Measurements from ENCODE around the gene SNAP47. TPM values are rescaled to one million over a fixed set of nuclear protein-coding genes. Genes with fewer than 3 reads are reported as not detected.

Gene SNAP47
- polyA plus RNA-seq, 1 donor from 2014 or later = 56.0 TPM

- Histone ChIP-seq H3K4me3 (ENCODE audit: low read length) (no peak overlapping the region), H3K9me3 (ENCODE audit: low read length) (no peaks in the 10 kb centered on the region), H3K4me2 (ENCODE audit: low read length) (no peak overlapping the region), H3K36me3 (ENCODE audit: insufficient read depth, low read length) (no peaks in the 10 kb centered on the region), H2AFZ (ENCODE audit: low read depth, low read length) (no peak overlapping the region), H3K27ac (ENCODE audit: low read length) (no peak overlapping the region), H3K9ac (ENCODE audit: low read length) (no peak overlapping the region), H3K9me2 (ENCODE audit: insufficient read depth, low read length) (no peaks in the 10 kb centered on the region), H3F3A (ENCODE audit: insufficient read depth, low read length, poor library complexity, severe bottlenecking) (no peaks in the 10 kb centered on the region), H3K27me3 (ENCODE audit: insufficient read depth, low read depth, low read length) (peaks cover 17% of the 10 kb centered on the region), H3K79me2 (replicated peaks; ENCODE audit: insufficient read depth, low read length) (no peaks in the 10 kb centered on the region), H4K20me1 (ENCODE audit: insufficient read depth) (no peaks in the 10 kb centered on the region)
- TF ChIP-seq SMC3 (conservative IDR thresholded peaks at IDR 0.05; ENCODE audit: poor library complexity) = no peak
- TF ChIP-seq, protein P1, sequence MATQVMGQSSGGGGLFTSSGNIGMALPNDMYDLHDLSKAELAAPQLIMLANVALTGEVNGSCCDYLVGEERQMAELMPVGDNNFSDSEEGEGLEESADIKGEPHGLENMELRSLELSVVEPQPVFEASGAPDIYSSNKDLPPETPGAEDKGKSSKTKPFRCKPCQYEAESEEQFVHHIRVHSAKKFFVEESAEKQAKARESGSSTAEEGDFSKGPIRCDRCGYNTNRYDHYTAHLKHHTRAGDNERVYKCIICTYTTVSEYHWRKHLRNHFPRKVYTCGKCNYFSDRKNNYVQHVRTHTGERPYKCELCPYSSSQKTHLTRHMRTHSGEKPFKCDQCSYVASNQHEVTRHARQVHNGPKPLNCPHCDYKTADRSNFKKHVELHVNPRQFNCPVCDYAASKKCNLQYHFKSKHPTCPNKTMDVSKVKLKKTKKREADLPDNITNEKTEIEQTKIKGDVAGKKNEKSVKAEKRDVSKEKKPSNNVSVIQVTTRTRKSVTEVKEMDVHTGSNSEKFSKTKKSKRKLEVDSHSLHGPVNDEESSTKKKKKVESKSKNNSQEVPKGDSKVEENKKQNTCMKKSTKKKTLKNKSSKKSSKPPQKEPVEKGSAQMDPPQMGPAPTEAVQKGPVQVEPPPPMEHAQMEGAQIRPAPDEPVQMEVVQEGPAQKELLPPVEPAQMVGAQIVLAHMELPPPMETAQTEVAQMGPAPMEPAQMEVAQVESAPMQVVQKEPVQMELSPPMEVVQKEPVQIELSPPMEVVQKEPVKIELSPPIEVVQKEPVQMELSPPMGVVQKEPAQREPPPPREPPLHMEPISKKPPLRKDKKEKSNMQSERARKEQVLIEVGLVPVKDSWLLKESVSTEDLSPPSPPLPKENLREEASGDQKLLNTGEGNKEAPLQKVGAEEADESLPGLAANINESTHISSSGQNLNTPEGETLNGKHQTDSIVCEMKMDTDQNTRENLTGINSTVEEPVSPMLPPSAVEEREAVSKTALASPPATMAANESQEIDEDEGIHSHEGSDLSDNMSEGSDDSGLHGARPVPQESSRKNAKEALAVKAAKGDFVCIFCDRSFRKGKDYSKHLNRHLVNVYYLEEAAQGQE (IDR thresholded peaks at IDR 0.05; ENCODE audit: borderline replicate concordance) = no peak
- TF ChIP-seq POLR2AphosphoS5 (IDR thresholded peaks at IDR 0.05) = no peak
- TF ChIP-seq TAF1 (IDR thresholded peaks at IDR 0.05; ENCODE audit: low read depth) = no peak
- TF ChIP-seq EZH2 (IDR thresholded peaks at IDR 0.05; ENCODE audit: borderline replicate concordance, insufficient read depth, low read length, poor library complexity, severe bottlenecking) = no peak
- no peak for TF ChIP-seq EP300 (conservative IDR thresholded peaks at IDR 0.05; ENCODE audit: poor library complexity, severe bottlenecking)
- TF ChIP-seq, protein P2, sequence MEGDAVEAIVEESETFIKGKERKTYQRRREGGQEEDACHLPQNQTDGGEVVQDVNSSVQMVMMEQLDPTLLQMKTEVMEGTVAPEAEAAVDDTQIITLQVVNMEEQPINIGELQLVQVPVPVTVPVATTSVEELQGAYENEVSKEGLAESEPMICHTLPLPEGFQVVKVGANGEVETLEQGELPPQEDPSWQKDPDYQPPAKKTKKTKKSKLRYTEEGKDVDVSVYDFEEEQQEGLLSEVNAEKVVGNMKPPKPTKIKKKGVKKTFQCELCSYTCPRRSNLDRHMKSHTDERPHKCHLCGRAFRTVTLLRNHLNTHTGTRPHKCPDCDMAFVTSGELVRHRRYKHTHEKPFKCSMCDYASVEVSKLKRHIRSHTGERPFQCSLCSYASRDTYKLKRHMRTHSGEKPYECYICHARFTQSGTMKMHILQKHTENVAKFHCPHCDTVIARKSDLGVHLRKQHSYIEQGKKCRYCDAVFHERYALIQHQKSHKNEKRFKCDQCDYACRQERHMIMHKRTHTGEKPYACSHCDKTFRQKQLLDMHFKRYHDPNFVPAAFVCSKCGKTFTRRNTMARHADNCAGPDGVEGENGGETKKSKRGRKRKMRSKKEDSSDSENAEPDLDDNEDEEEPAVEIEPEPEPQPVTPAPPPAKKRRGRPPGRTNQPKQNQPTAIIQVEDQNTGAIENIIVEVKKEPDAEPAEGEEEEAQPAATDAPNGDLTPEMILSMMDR (IDR thresholded peaks at IDR 0.05; ENCODE audit: poor library complexity, severe bottlenecking) = no peak
- TF ChIP-seq RAD21 (conservative IDR thresholded peaks at IDR 0.05) = no peak
- TF ChIP-seq MXI1 (conservative IDR thresholded peaks at IDR 0.05; ENCODE audit: poor library complexity, severe bottlenecking) = no peak
These were observed 55.6 kb downstream of the SNAP47 start for GRCh38 chr1:227790868-227791267.

DNA sequence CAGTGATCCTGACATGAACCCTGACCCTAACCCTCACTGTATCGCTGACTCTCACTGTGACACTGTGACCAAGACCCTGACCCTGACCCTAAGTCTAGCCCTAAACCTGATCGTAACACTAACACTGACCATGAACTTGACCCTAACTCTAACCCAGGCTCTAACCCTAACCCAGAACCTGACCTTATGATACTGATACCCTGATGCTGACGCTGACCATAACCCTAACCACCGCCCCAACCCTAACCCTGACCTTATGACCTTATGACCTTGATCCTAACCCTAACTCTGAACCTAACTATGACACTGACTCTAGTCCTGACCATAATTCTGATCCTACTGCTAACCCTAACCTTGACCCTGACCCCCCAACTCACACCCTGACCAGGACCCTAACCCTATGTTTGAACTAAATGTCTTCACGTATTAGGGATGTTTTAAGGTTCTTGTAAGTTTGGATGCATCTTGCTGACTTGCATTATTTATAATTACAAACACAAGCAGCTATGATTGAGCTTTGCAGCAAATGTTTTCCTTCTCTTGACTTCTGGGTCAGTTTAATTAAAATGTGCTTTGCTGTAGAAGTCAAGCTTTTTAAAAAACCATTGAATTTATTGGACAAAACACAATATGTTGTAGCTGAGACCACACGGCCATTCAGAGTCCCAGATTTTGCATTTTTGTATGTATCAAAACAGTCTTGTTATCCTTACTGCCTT lies 56.3 kb downstream of the SNAP47 start:
- Histone ChIP-seq H3K36me3 (ENCODE audit: insufficient read depth, low read length) (no peaks in the 10 kb centered on the region), H3K9me2 (ENCODE audit: insufficient read depth, low read length) (no peaks in the 10 kb centered on the region), H2AFZ (ENCODE audit: low read depth, low read length) (no peak overlapping the region), H3K27ac (ENCODE audit: low read length) (no peak overlapping the region), H3K4me2 (ENCODE audit: low read length) (no peak overlapping the region), H3K9ac (ENCODE audit: low read length) (no peak overlapping the region), H3K79me2 (replicated peaks; ENCODE audit: insufficient read depth, low read length) (no peaks in the 10 kb centered on the region), H3K9me3 (ENCODE audit: low read length) (no peaks in the 10 kb centered on the region), H3K27me3 (ENCODE audit: insufficient read depth, low read depth, low read length) (peaks cover 17% of the 10 kb centered on the region), H3K4me3 (ENCODE audit: low read length) (no peak overlapping the region), H3F3A (ENCODE audit: insufficient read depth, low read length, poor library complexity, severe bottlenecking) (no peaks in the 10 kb centered on the region), H4K20me1 (ENCODE audit: insufficient read depth) (no peaks in the 10 kb centered on the region)
- no peak for TF ChIP-seq EP300 (conservative IDR thresholded peaks at IDR 0.05; ENCODE audit: poor library complexity, severe bottlenecking)
- TF ChIP-seq, protein P2 (IDR thresholded peaks at IDR 0.05; ENCODE audit: poor library complexity, severe bottlenecking) = no peak
- no peak for TF ChIP-seq POLR2AphosphoS5 (IDR thresholded peaks at IDR 0.05)
- TF ChIP-seq MXI1 (conservative IDR thresholded peaks at IDR 0.05; ENCODE audit: poor library complexity, severe bottlenecking) = no peak
- TF ChIP-seq SMC3 (conservative IDR thresholded peaks at IDR 0.05; ENCODE audit: poor library complexity) = no peak
- no peak for TF ChIP-seq EZH2 (IDR thresholded peaks at IDR 0.05; ENCODE audit: borderline replicate concordance, insufficient read depth, low read length, poor library complexity, severe bottlenecking)
- no peak for TF ChIP-seq TAF1 (IDR thresholded peaks at IDR 0.05; ENCODE audit: low read depth)
- TF ChIP-seq, protein P1 (IDR thresholded peaks at IDR 0.05; ENCODE audit: borderline replicate concordance) = no peak
- TF ChIP-seq RAD21 (conservative IDR thresholded peaks at IDR 0.05) = no peak
